GM19455 (cell line): ENCODE data around the gene MPDU1.

Source experiments
- ATAC-seq: cut with Tn5 transposase; IDR thresholded peaks from one replicate; pipeline ENCODE4 v1.9.1; 2021; ENCODE audit not compliant: unreplicated experiment

The MPDU1 gene

DNA sequence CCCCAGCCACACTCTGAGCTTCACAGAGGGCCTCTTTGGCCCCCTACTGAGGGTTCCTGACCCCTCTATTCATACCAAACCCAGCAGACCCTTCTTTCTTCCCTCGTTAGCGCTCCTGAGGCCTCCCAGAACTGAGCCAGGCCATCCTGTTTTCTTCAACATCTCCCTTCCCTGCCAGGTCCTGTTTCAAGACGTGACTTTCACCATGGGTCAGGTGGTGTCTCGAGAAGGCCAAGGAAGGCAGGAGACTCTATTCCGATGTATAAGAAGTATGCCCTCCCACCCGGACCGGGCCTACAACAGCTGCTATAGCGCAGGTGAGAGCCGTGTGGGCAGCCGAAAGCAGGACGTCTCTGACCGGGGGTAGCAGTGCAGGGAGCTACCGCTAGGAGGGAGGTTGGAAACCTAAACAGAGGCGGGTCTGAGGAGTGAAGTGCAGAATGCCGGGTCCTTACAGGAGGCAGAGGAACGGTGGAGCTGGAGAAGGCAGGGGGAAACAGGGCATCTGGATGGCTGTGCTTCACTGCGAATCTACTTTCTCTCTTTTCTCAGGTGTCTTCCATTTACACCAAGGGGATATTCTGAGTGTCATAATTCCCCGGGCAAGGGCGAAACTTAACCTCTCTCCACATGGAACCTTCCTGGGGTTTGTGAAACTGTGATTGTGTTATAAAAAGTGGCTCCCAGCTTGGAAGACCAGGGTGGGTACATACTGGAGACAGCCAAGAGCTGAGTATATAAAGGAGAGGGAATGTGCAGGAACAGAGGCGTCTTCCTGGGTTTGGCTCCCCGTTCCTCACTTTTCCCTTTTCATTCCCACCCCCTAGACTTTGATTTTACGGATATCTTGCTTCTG lies 23.3 kb upstream of the MPDU1 start:
- ATAC-seq, result no peak

DNA sequence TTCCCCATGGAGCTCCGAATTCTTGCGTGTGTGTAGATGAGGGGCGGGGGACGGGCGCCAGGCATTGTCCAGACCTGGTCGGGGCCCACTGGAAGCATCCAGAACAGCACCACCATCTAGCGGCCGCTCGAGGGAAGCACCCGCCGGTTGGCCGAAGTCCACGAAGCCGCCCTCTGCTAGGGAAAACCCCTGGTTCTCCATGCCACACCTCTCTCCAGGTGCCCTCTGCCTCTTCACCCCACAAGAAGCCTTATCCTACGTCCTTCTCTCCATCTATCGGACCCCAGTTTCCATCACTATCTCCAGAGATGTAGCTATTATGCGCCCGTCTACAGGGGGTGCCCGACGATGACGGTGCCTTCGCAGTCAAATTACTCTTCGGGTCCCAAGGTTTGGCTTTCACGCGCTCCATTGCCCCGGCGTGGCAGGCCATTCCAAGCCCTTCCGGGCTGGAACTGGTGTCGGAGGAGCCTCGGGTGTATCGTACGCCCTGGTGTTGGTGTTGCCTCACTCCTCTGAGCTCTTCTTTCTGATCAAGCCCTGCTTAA lies 22.6 kb upstream of the MPDU1 start:
- ATAC-seq, result no peak

DNA sequence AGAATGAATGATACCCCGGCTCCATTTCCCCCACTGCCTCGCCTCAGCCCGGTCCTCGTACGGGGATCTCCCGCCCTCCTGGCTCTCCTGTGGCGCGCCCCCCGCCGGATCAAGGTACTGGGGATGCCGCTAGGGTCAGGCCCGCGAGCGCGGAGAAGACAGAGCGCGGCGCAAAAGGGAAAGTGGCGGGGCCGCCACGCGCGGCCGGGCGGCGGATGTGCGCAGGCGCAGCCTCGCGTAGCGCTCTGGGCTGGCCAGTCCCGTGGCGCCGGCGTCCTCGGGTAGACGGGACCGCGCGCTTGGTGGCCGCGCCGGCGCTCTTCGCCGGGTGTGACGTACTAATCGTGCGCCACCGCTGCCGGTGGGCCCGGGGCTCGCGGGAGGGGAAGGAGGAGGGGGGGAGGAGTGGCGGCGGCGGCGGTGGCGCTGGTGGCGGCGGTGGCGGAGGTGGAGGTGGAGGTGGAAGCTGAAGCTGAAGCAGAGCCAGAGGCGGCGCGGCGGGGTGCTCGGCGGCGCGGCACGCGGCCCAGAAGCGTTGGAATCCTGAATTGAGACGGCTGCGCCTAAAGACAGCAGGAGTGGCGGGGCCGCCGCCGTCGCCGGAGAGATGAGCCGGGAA lies 22.0 kb upstream of the MPDU1 start, which contains the start of gene SENP3:
SENP3 (plus strand) TSS at position 331 of the 619 bp plus-strand sequence. CDS start 1,158 bp downstream, outside the sequence.
- ATAC-seq, result peak; percentile 53

DNA sequence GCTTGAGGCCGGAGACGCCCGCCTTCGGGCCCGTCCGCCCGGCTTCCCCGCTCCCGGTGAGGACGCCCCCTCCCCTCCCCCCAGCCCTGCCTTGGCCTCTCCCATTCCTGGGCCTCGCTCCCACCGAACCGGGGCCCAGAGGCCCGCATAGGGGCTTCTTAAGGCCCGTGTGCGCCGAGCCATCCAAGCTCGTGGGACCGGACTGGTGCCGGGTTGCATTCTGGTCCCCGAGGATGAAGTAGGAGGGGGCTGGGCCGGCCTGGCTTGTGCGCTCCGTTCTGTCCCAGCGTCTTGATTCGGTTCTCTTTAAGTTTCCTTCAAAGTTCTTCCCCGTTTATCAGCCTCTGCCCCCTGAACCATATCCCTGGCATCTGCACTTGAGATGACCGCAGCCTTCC lies 21.4 kb upstream of the MPDU1 start:
- peak; percentile 15 for ATAC-seq

DNA sequence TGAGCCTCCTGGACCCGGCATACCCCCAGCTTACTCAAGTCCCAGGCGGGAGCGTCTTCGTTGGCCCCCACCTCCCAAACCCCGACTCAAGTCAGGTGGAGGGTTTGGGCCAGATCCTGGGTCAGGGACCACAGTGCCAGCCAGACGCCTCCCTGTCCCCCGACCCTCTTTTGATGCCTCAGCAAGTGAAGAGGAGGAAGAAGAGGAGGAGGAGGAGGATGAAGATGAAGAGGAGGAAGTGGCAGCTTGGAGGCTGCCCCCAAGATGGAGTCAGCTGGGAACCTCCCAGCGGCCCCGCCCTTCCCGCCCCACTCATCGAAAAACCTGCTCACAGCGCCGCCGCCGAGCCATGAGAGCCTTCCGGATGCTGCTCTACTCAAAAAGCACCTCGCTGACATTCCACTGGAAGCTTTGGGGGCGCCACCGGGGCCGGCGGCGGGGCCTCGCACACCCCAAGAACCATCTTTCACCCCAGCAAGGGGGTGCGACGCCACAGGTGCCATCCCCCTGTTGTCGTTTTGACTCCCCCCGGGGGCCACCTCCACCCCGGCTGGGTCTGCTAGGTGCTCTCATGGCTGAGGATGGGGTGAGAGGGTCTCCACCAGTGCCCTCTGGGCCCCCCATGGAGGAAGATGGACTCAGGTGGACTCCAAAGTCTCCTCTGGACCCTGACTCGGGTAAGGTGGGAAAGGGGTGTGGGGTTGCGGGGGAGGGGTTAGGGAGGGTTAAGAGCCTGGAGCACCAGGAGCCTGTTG lies 20.4 kb upstream of the MPDU1 start:
- no peak for ATAC-seq

DNA sequence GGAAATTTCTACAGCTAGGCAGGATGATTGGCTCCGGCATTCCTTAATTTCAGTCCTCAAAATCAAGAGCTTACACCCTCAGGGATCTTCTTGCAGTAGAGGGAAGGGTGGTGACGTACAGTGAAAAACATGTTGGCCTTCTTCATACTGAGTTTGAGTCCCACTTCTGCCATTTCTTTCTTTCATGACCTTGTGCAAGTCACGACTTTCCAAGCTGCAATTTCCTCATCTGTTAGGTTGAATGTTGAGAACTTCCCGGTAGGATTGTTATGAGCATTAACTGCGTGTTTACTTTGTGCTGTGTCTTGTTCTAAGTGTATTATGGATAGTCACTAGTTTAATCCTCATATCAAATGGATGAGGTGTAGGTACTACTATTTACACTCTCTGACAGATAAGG lies 14.1 kb upstream of the MPDU1 start:
- no peak for ATAC-seq

DNA sequence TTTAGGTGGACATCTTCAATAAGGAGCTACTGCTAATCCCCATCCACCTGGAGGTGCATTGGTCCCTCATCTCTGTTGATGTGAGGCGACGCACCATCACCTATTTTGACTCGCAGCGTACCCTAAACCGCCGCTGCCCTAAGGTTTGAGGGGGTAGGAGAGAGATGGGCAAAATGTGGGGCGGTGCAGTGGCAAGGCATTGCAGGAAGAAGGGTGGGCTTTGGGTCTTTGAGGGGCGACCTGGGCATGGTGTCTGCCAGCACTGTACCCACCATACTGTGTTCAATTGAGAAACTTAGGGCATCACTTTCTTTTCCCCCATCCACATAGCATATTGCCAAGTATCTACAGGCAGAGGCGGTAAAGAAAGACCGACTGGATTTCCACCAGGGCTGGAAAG lies 13.3 kb upstream of the MPDU1 start:
- ATAC-seq, result no peak

DNA sequence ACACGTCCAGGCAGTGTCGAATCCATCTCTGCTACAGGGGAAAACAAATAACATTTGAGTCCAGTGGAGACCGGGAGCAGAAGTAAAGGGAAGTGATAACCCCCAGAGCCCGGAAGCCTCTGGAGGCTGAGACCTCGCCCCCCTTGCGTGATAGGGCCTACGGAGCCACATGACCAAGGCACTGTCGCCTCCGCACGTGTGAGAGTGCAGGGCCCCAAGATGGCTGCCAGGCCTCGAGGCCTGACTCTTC lies 11.4 kb upstream of the MPDU1 start:
- ATAC-seq, result no peak

DNA sequence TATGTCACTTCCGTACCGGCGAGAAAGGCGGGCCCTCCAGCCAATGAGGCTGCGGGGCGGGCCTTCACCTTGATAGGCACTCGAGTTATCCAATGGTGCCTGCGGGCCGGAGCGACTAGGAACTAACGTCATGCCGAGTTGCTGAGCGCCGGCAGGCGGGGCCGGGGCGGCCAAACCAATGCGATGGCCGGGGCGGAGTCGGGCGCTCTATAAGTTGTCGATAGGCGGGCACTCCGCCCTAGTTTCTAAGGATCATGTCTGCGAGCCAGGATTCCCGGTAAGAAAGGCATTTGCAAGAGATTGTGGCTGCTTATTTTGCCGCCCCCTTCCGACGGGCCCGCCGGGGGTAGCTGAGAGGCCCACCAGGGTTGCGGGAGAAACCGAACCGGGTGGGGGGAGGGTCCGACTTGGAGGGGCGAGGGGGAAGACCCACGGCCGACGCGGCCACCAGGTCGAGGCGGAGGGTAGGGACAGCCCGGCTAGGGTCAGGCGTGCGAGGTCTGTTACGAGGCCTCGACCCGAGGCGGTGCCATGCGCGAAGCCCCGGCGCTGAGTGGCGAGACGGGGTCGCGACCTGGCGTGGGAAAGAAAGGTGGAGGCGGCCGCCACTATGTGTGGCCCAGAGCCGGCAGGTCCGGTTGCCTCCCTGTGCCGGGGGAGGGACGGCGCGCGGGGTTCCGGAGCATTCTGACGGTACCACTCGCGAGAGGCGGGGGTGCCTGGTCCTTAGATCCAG lies 10.9 kb upstream of the MPDU1 start:
- peak; percentile 85 for ATAC-seq

DNA sequence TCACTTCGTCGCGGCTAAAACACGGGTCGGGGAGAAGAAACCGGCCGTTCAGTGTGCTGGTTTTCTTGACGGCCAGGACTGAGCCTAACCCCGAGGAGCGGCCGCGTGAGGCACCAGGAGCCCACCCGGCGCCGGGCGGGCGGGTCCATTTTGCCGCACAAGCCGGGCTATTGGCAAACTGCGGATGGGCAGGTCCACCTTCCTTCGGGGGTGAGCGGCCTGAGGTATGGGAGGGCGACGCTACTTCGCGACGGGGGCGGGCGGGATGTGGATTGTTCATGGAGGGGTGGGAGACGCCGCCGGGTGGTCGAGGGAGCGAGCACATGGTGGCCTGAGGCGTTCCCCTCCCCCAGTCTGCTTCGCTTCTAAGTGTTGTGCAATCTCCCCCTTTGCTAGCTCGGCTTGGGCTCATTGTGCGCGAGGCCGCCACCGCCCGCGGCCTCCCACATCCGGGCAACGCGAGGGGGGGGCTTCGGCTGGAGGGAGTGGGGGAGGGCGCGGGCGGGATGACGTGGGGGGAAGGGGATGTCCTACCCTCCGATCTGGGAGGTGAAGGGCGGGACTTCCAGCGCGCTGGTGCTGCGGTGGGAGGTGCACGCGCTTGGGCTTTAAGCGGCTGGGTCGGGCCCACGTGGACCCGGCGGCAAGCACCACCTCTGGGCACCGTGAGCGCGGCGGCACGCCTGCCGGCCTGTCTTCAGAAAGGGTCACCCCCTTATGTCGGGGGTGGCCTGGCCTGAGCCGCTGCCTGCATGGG lies 10.2 kb upstream of the MPDU1 start:
- ATAC-seq, result no peak

DNA sequence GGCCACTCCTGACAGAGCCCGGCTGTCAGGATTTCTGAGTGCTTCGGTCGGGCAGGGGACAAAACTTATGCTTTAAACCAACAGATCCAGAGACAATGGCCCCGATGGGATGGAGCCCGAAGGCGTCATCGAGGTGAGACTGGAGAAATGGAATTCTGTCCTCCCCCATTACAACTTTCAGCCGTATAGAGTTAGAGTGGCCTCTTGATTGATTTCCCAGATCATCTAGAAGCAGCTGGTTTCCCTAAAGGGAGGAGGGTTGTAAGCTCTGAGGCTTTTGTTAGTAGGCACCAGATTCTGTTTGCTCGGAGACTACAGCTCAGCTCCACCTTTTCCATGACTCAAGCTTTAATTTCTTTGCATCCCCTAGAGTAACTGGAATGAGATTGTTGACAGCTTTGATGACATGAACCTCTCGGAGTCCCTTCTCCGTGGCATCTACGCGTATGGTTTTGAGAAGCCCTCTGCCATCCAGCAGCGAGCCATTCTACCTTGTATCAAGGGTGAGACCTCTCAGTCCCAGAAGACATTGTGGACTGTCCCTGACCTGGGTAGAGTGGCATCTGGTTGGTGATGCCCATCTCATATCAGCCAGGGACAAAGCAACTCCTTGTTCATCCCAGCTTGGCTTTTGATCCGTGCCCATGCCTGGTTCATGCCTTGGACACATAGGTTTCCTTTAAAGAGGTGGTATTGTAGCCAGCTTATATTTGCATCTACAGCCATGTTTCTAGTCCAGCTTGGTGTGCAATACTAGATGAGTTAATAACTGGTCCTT lies 9.3 kb upstream of the MPDU1 start:
- no peak for ATAC-seq

DNA sequence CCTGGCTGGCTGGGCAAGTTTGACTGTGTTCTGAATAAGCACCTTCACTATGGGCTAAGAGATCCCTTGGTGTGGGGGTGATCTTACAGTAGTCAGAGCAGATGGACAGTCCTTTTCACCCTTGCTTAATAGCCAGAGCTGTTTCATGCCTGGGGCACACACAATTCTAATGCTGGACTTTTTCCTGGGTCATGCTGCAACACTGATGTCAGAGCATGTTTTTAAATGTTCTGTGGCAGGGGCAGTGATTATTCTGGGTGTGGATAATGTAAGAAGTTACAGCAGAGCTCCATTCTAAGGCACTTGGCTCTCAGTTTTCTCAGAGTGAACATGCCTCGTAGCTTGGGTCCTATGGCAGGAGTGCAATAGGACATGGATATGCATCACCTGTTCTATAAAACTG lies 8.2 kb upstream of the MPDU1 start:
- ATAC-seq, result no peak

DNA sequence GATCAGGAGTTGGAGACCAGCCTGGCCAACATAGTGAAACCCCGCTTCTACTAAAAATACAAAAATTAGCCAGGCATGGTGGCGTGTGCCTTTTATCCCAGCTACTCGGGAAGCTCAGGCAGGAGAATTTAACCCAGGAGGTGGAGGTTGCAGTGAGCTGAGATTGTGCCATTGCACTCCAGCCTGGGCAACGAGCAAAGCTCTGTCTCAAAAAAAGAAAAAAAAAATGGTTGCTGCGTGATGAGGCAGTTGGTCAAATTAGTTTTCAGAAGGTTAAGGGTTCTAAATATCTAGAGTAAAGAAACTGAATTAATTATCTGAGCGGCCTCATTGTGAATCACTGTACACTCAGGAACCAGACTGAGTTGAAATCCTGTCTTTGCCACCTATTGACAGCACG lies 7.7 kb upstream of the MPDU1 start:
- no peak for ATAC-seq

DNA sequence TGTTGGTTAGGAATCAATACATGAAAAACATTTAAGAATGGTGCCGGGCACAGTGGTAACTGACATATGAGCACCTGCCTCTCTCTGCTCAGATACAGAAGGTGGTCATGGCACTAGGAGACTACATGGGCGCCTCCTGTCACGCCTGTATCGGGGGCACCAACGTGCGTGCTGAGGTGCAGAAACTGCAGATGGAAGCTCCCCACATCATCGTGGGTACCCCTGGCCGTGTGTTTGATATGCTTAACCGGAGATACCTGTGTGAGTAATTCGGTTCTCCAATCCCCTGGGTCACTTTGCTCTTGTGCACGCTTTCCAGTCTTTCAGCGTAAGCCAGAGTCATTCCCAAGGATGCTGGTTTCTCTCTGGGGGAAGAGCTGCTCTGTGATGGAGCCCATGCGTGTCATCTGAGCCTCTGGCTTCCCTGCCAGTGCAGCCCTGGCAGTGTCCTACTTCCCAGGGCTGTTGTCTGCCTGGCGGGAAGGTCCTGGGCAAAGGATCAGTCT lies 7.2 kb upstream of the MPDU1 start:
- no peak for ATAC-seq

DNA sequence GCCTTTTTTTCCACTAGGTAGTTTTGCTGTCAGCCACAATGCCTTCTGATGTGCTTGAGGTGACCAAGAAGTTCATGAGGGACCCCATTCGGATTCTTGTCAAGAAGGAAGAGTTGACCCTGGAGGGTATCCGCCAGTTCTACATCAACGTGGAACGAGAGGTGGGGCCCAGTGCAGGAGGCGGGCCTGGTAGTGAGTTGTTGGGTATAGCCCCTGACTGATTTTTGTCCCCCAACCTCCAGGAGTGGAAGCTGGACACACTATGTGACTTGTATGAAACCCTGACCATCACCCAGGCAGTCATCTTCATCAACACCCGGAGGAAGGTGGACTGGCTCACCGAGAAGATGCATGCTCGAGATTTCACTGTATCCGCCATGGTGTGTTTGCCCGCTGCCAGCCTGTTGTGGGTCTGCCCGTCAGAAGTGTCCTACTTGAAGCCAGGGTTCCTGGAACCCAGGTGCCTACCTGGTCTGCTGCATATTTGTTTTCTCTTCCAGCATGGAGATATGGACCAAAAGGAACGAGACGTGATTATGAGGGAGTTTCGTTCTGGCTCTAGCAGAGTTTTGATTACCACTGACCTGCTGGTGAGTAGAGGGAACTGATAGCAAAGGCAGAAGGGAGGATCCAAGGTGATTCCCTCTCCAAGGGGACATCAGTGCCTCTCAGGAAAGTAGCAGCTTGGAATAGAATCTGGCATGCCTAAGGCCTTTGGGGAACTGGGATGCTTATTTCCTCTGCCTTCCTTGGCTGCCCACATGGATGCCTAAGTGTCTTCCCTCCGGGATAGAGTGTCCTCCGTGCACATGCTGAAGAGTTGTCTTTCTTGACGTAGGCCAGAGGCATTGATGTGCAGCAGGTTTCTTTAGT lies 6.1 kb upstream of the MPDU1 start:
- no peak for ATAC-seq

DNA sequence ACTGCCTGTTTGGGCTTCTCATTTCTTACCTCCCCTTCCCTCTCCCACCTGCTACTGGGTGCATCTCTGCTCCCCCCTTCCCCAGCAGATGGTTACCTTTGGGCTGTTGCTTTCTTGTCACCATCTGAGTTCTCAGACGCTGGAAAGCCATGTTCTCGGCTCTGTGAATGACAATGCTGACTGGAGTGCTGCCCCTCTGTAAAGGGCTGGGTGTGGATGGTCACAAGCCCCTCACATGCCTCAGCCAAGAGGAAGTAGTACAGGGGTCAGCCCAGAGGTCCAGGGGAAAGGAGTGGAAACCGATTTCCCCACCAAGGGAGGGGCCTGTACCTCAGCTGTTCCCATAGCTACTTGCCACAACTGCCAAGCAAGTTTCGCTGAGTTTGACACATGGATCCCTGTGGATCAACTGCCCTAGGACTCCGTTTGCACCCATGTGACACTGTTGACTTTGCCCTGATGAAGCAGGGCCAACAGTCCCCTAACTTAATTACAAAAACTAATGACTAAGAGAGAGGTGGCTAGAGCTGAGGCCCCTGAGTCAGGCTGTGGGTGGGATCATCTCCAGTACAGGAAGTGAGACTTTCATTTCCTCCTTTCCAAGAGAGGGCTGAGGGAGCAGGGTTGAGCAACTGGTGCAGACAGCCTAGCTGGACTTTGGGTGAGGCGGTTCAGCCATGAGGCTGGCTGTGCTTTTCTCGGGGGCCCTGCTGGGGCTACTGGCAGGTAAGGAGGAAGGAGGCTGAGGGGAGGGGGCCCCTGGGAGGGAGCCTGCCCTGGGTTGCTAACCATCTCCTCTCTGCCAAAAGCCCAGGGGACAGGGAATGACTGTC lies 4.4 kb upstream of the MPDU1 start, which contains the start of gene CD68:
CD68 (plus strand) TSS at position 638 of the 833 bp plus-strand sequence; CDS start at position 678, 40 bp downstream.
- ATAC-seq, result peak; percentile 32

DNA sequence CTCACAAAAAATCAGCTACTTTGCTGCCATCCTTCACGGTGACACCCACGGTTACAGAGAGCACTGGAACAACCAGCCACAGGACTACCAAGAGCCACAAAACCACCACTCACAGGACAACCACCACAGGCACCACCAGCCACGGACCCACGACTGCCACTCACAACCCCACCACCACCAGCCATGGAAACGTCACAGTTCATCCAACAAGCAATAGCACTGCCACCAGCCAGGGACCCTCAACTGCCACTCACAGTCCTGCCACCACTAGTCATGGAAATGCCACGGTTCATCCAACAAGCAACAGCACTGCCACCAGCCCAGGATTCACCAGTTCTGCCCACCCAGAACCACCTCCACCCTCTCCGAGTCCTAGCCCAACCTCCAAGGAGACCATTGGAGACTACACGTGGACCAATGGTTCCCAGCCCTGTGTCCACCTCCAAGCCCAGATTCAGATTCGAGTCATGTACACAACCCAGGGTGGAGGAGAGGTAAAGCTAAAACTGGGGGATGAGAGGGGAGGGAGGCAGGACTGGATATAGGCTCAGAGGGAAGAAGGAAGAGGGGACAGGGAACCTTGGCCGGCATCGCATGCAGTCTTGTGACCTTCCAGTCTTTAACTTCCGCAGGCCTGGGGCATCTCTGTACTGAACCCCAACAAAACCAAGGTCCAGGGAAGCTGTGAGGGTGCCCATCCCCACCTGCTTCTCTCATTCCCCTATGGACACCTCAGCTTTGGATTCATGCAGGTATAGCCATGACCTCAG lies 3.6 kb upstream of the MPDU1 start:
- ATAC-seq, result no peak
